Central memory CD8-positive, alpha-beta T cell (primary cell): ENCODE results near the gene TTYH1.
A peak's percentile ranks its signal among the peaks of the same experiment; 100 is the strongest.
"Not testable (repeated sequence)": the region's sequence is repeated elsewhere in the genome, so short reads cannot be mapped to it uniquely, and the experiment has no call there.

Source experiments
- ATAC-seq: fragments of 150-1000 bp; cut with Tn5 transposase; replicated peaks from 2 replicates; pipeline ENCODE4 v1.10.0; 2022; ENCODE audit warnings: mild to moderate bottlenecking, moderate FRiP score, moderate number of reproducible peaks; ENCODE audit not compliant: poor library complexity, severe bottlenecking; ENCODE audit errors: extremely low read depth
- DNase-seq, 2 donors: peaks; one replicate each; pipeline ENCODE4 v3.0.0; 2021; ENCODE audit warnings: low spot score in 2 of 2
- H3K27ac Mint-ChIP-seq: one replicate; pipeline ENCODE4 v1.8.0; 2022; ENCODE audit warnings: low read depth, mild to moderate bottlenecking, moderate library complexity, mixed read lengths
- H3K27me3 Mint-ChIP-seq: one replicate; pipeline ENCODE4 v1.8.0; 2022; ENCODE audit warnings: mixed read lengths
- H3K36me3 Mint-ChIP-seq: one replicate; pipeline ENCODE4 v1.8.0; 2022; ENCODE audit warnings: mild to moderate bottlenecking, moderate library complexity, mixed read lengths; ENCODE audit not compliant: insufficient read depth
- H3K4me1 Mint-ChIP-seq: one replicate; pipeline ENCODE4 v1.8.0; 2022; ENCODE audit warnings: mixed read lengths
- H3K4me3 Mint-ChIP-seq: one replicate; pipeline ENCODE4 v1.8.0; 2022; ENCODE audit warnings: mild to moderate bottlenecking, moderate library complexity, mixed read lengths
- H3K9me3 Mint-ChIP-seq: one replicate; pipeline ENCODE4 v1.8.0; 2022; ENCODE audit warnings: mixed read lengths

TTYH1 gene

DNA sequence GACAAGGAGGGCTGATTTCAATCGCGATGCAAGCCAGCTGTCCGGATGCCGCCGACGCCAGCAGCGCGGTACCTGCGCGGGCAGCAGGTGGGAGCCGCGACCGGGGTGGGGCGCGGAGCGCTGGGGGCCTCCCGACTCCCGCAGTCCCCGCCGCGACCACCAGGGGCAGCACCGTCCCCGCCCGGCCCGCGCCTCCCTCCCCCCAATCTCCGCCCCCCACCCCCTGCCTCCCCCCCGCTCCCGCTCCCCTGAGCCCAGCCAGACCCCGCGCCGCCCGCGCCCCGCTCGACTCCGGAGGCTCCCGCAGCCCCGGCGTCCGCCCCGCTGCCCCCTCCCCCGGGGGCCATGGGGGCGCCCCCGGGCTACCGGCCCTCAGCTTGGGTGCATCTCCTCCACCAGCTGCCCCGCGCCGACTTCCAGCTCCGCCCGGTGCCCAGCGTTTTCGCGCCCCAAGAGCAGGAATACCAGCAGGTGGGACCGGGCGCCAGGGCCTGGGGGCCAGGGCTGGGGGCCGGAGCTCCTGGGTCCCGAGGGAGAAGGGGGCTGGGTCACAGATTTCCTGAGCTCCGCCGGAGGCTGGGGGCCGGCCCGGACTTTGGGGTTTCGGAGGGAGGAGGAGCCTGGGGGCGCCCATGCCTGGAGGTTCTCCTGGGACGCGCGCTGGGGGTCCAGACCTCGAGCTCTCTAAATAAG lies at the start of gene TTYH1:
Gene TTYH1 (plus strand): TSS at position 257 of the 693 bp plus-strand sequence. CDS start 89 bp downstream, at position 346.
- peaks cover 15% of the 10 kb centered on the region for H3K4me1 Mint-ChIP-seq
- H3K9me3 Mint-ChIP-seq = peaks cover 7% of the 10 kb centered on the region
- ATAC-seq (no peak), DNase-seq (no peak)
- peaks cover 4% of the 10 kb centered on the region for H3K36me3 Mint-ChIP-seq
- no peak within 1 kb of the TSS for H3K4me3 Mint-ChIP-seq
- H3K27ac Mint-ChIP-seq = no peak within 1 kb of the TSS
- peaks cover 27% of the 10 kb centered on the region for H3K27me3 Mint-ChIP-seq

GRCh38 chr19:54365798-54366197 lies 49.5 kb upstream of the TTYH1 start:
- H3K4me1 Mint-ChIP-seq = peaks cover 65% of the 10 kb centered on the region
- H3K27me3 Mint-ChIP-seq, DNase-seq, H3K27ac Mint-ChIP-seq, H3K9me3 Mint-ChIP-seq, ATAC-seq: not testable (repeated sequence)
- peaks cover 10% of the 10 kb centered on the region for H3K36me3 Mint-ChIP-seq
- peak overlapping the region; percentile 29 for H3K4me3 Mint-ChIP-seq

- H3K27ac Mint-ChIP-seq = no peak overlapping the region
- peaks cover 64% of the 10 kb centered on the region for H3K4me1 Mint-ChIP-seq
- ATAC-seq = no peak
- H3K27me3 Mint-ChIP-seq = no peaks in the 10 kb centered on the region
- DNase-seq = no peak
- H3K4me3 Mint-ChIP-seq = no peak overlapping the region
- H3K9me3 Mint-ChIP-seq = no peaks in the 10 kb centered on the region
- H3K36me3 Mint-ChIP-seq = peaks cover 10% of the 10 kb centered on the region
Measured at GRCh38 chr19:54366811-54367210, 48.5 kb upstream of the TTYH1 start.

GRCh38 chr19:54369082-54369687 lies 46.1 kb upstream of the TTYH1 start:
- ATAC-seq = no peak
- Mint-ChIP-seq H3K4me3 (peak overlapping the region; percentile 88), H3K36me3 (peaks cover 8% of the 10 kb centered on the region), H3K4me1 (peaks cover 53% of the 10 kb centered on the region), H3K9me3 (no peaks in the 10 kb centered on the region), H3K27ac (peak overlapping the region; percentile 74), H3K27me3 (no peaks in the 10 kb centered on the region)
- no peak for DNase-seq

DNA sequence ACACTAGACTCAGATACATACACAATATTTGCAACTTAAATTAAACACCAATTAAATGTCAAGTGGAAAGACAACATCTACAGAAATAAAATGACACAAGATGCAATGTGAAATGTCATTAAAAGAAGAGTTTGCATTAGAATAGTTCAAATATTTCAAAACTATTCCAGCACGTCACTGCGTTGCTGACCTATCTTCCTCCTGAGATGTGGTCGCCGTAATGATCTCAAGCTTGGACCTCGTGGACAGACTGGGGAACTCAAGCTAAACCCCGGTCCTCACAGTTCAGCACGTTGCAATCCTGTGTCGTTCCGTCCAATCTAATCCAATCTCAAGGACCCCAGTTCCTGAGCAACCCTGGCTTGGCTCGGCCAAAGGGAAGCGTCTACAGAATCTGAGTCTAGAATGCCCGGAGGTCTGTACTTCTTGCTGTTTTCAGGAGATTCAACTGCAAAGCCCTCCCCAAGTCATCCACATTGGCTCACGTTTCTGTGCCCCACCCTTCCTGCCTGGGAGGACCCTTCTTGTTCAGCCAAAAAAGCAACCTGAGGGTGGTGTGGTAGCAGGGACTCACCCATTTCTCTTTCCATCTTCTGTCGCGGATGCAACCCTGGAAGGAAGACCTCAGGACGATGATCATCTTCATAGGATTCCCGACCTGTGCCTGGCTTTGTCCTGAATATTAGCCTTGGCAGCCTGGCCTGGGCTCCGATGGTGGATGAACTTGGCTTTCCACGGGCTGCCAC lies 45.4 kb upstream of the TTYH1 start:
- DNase-seq, H3K27me3 Mint-ChIP-seq, ATAC-seq, H3K36me3 Mint-ChIP-seq, H3K9me3 Mint-ChIP-seq: not testable (repeated sequence)
- peak overlapping the region; percentile 88 for H3K4me3 Mint-ChIP-seq
- peaks cover 48% of the 10 kb centered on the region for H3K4me1 Mint-ChIP-seq
- H3K27ac Mint-ChIP-seq = peak overlapping the region; percentile 74

DNA sequence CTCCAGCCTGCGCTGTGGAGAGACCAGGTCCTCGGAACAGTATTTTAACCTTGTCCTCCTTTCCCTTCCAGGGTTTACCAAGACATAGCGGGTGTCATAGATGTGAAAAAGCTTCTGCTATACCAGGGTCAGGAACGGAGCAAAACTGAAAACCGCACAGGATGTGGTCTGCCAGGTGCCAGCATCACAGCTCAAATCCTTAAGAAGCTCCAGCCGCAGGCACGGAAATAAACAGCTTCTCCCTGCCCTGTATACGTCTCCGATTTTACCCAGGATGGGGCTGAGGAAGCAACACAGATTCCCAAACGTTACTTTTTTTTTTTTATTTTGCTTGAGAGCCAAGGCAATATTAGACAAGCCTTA lies 44.8 kb upstream of the TTYH1 start:
- H3K4me3 Mint-ChIP-seq = peak overlapping the region; percentile 88

GRCh38 chr19:54371453-54371852 lies 43.8 kb upstream of the TTYH1 start:
- H3K27ac Mint-ChIP-seq, H3K36me3 Mint-ChIP-seq, DNase-seq, H3K9me3 Mint-ChIP-seq, H3K27me3 Mint-ChIP-seq, ATAC-seq: not testable (repeated sequence)
- Mint-ChIP-seq H3K4me3 (peak overlapping the region; percentile 62), H3K4me1 (peaks cover 57% of the 10 kb centered on the region)

More for the DNA sequence above, 44.8 kb upstream of the TTYH1 start:
- ATAC-seq (peak; percentile 83), DNase-seq (peak in 1 of 2 donors; percentile 51)
- Mint-ChIP-seq H3K4me1 (peaks cover 49% of the 10 kb centered on the region), H3K27ac (peak overlapping the region; percentile 74)
- H3K27me3 Mint-ChIP-seq, H3K9me3 Mint-ChIP-seq, H3K36me3 Mint-ChIP-seq: not testable (repeated sequence)

DNA sequence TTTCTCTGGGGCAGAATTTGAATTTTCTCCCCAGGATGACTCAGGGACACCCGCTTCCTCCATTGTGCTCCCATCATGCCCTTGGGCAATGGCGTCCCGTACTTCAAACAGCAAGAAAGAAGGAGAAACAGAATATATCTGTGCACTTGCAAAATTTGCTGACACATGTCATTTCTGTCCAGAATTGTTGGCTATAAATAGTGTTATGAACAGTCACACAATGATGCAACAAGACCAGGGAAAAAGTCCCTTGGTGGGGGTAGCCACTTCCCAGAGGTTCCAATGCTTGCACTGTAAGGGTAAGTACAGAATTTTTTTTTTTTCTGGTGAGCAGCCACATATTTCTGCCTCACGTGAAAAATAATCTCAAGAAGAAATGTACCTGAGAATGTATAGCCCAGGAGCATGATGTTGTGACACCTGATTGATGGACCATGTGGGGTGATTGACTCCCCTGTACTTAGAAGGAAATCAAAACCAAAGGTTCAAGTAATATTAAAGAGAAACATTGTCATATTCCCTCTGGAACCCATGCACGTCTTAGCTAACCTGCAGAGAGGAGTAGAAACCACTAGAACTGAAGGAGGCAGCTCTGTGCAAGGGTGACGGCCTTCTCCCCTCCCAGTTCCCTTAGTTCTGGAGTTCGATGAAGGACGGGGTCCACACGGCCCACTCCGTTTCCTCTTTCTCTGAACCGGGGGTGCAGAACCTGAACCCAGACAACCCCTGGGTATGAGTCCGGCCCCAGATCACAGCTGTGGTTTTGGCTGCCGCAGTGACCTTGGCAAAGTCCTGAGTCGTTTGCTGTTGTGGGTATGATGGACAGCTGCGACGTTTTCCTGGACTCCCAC lies 41.3 kb upstream of the TTYH1 start:
- ATAC-seq (no peak), DNase-seq (no peak)
- Mint-ChIP-seq H3K4me3 (no peak overlapping the region), H3K9me3 (no peaks in the 10 kb centered on the region), H3K36me3 (peaks cover 3% of the 10 kb centered on the region), H3K4me1 (peaks cover 64% of the 10 kb centered on the region), H3K27ac (no peak overlapping the region), H3K27me3 (no peaks in the 10 kb centered on the region)

DNA sequence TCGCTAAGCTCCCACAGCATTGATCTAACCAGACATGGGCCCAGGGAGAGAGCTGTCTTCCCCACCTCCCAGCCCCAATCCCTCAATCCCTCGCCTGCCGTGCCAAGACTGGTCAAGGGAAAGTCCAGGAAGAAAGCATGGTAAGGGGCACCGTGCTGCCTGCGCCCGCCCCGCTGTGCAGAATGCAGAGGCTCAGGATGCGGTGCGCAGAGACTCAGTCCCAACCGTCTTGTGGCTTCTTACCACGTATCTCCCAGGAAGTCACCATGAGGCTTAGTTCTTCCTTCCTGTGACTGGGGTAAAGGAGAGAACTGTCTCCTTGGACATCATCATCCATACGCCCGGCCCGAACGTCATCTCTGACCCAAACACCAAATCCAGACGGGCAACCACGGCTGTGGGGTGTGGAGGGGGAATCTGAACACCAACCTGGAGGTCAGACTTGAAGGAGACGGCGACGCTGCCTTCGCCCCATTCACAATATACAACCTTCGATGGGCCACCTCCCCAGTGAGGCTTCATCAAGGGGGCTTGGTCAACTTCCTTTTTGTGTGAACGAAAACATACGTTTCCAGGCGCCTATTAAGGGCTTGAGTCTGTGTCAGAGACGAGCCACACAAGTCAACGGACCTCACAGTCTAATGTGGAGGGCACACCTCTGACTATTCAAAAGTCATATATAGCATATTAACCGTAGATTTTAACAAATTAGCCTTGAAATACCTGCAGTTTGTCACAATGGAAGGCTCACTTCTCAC lies 39.9 kb upstream of the TTYH1 start:
- not testable (repeated sequence) for H3K27me3 Mint-ChIP-seq, ATAC-seq, H3K36me3 Mint-ChIP-seq, H3K9me3 Mint-ChIP-seq, DNase-seq
- Mint-ChIP-seq H3K4me3 (peak overlapping the region; percentile 80), H3K27ac (peak overlapping the region; percentile 69), H3K4me1 (peaks cover 61% of the 10 kb centered on the region)

- no peak for ATAC-seq
- DNase-seq = no peak
- H3K4me3 Mint-ChIP-seq = no peak overlapping the region
- peaks cover 3% of the 10 kb centered on the region for H3K36me3 Mint-ChIP-seq
- H3K4me1 Mint-ChIP-seq = peaks cover 56% of the 10 kb centered on the region
- peak overlapping the region; percentile 26 for H3K27ac Mint-ChIP-seq
- H3K27me3 Mint-ChIP-seq = no peaks in the 10 kb centered on the region
- peaks cover 6% of the 10 kb centered on the region for H3K9me3 Mint-ChIP-seq
Measured at GRCh38 chr19:54376610-54377285, 38.5 kb upstream of the TTYH1 start.

GRCh38 chr19:54379187-54379678 lies 36.0 kb upstream of the TTYH1 start:
- peak overlapping the region; percentile 87 for H3K27ac Mint-ChIP-seq
- no peak for DNase-seq

More at GRCh38 chr19:54379187-54379678, 36.0 kb upstream of the TTYH1 start:
- no peak for ATAC-seq
- Mint-ChIP-seq H3K27me3 (no peaks in the 10 kb centered on the region), H3K4me3 (peak overlapping the region; percentile 41), H3K4me1 (peaks cover 49% of the 10 kb centered on the region), H3K36me3 (peaks cover 3% of the 10 kb centered on the region), H3K9me3 (peaks cover 6% of the 10 kb centered on the region)
